Ectodermal cell (in vitro differentiated cells): ENCODE measurements around the gene PGGHG.

Experiments used
- H3K27ac ChIP-seq: 2 replicates; pipeline ENCODE4 v1.7.0; 2013; ENCODE audit warnings: mild to moderate bottlenecking, low read depth, low read length; ENCODE audit not compliant: insufficient read depth, poor library complexity, severe bottlenecking
- H3K27me3 ChIP-seq: 2 replicates; pipeline ENCODE4 v1.7.0; 2013; ENCODE audit warnings: mild to moderate bottlenecking, low read length; ENCODE audit not compliant: insufficient read depth, control insufficient read depth, poor library complexity, severe bottlenecking
- H3K36me3 ChIP-seq: one replicate; pipeline ENCODE4 v1.7.0; 2013; ENCODE audit warnings: low read length; ENCODE audit not compliant: control insufficient read depth, insufficient read depth
- H3K4me1 ChIP-seq: one replicate; pipeline ENCODE4 v1.7.0; 2013; ENCODE audit warnings: low read length; ENCODE audit not compliant: control insufficient read depth, insufficient read depth
- H3K4me3 ChIP-seq: 2 replicates; pipeline ENCODE4 v1.7.0; 2013; ENCODE audit warnings: low read depth, low read length, control low read depth; ENCODE audit not compliant: insufficient read depth
- H3K9me3 ChIP-seq: 2 replicates; pipeline ENCODE4 v1.7.0; 2013; ENCODE audit warnings: mild to moderate bottlenecking, low read length, moderate library complexity; ENCODE audit not compliant: control insufficient read depth
- WGBS, 2 experiments: methylation state at CpG; one replicate each; pipeline ENCODE4 v1.1.7; 2013; ENCODE audit warnings: missing lambda C conversion rate in 2 of 2; 5-methylcytosine and 5-hydroxymethylcytosine counted together

PGGHG gene

DNA sequence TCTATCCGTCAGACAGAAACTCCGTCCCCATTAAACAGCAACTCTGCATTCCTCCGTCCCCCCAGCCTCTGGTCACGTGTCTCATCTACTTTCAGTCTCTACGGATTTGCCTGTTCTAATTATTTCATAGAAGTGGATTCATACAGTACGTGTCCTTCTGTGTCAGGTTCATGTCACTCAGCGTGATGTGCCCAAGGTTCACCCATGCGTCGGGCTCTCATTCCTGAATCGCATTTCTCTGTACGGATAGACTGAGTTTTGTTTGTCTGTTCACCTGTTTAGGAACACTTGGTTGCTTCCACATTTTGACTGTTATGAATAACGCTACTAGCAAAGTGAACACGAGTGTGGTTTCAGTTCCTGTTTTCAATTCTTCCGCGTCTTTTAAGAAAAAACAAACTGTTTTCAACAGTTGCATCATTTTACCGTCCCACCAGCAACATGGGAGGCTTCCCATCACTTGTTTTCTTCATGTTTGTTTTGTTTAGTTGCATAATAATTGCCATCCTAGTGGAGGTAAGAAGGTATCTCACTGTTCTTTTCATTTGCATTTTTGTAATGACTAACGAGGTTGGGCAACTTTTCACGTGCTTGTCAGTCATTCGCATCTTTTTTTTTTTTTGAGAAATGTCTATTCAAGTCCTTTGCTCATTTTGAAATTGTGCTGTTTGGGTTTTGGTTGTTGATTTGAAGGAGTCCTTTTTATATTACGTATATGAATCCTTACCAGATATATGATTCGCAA lies 19.6 kb upstream of the PGGHG start:
- Histone ChIP-seq H3K9me3 (no peaks in the 10 kb centered on the region), H3K27ac (no peak overlapping the region), H3K36me3 (no peaks in the 10 kb centered on the region), H3K4me3 (no peak overlapping the region), H3K27me3 (no peaks in the 10 kb centered on the region), H3K4me1 (no peaks in the 10 kb centered on the region)
- 77 to 78% methylated on average over 20 to 21 of the region's 21 CpGs for WGBS, 2 experiments

DNA sequence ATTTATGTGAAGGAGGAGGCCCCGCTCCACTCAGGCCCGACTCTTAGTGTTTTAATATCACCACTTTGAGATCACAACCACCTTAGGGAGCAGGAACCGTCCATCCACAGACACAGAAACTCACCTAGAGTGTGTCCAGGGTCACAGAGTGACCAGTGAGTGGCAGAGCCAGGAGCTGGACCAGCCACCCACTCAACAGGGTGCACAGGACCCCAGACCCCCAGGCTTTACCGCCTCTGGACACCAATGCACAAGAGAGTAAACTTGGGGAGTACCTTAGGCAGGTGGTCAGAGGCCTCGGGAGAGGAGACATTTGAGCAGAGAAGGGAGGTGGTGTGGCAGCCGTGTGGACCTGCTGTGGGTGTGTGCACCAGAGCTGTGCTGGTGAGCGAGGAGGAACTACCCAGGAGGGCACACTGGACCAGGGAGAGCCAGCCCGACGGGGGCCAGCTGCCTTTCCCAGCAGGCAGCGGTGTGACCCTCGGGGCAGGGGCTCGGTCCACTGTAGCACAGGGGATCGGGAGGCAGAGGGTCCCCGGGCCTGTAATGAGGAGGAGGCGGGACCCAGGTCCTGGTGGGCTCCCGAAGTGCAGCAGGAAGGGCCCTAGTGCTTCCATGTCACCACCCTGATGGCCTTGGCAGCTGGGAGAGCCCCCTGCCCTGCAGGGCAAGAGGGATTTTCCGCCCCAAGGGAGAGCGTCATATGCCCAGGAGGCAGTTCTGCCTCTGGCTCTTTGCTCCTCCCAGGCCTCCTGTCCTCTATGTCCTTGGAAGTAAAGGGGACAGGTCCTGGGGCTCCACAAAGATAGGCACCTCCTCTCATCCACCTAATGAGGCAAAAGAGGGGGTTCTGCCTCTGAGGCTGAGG lies 18.2 kb upstream of the PGGHG start:
- 87 to 88% methylated on average over 18 of the region's 18 CpGs for WGBS, 2 experiments
- H3K4me3 ChIP-seq = no peak overlapping the region
- no peaks in the 10 kb centered on the region for H3K9me3 ChIP-seq
- H3K27me3 ChIP-seq = no peaks in the 10 kb centered on the region
- no peaks in the 10 kb centered on the region for H3K36me3 ChIP-seq
- no peaks in the 10 kb centered on the region for H3K4me1 ChIP-seq
- H3K27ac ChIP-seq = no peak overlapping the region

DNA sequence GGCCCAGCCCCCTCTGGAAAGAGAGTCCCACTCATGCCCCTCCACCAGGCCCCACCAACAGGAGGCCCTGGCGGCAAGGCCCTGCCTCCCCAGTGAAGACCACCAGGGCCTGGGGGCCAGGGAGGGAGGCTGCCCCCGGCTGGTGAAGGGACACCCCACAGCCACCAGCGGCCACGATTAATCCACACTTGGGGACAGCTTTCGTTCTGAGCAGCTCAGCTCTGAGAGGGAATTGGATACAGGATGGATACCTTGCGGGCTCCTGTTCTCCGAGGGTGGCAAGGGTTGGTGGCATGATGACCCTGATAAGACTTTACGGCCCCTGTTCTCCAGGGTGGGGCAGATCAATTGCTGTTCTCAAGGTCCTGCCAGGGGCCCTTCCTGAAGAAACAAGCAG lies 17.6 kb upstream of the PGGHG start:
- H3K4me3 ChIP-seq = no peak overlapping the region
- no peaks in the 10 kb centered on the region for H3K4me1 ChIP-seq
- no peaks in the 10 kb centered on the region for H3K9me3 ChIP-seq
- no peaks in the 10 kb centered on the region for H3K36me3 ChIP-seq
- H3K27me3 ChIP-seq = no peaks in the 10 kb centered on the region
- H3K27ac ChIP-seq = no peak overlapping the region
- 92 to 96% methylated on average over 8 of the region's 8 CpGs for WGBS, 2 experiments

DNA sequence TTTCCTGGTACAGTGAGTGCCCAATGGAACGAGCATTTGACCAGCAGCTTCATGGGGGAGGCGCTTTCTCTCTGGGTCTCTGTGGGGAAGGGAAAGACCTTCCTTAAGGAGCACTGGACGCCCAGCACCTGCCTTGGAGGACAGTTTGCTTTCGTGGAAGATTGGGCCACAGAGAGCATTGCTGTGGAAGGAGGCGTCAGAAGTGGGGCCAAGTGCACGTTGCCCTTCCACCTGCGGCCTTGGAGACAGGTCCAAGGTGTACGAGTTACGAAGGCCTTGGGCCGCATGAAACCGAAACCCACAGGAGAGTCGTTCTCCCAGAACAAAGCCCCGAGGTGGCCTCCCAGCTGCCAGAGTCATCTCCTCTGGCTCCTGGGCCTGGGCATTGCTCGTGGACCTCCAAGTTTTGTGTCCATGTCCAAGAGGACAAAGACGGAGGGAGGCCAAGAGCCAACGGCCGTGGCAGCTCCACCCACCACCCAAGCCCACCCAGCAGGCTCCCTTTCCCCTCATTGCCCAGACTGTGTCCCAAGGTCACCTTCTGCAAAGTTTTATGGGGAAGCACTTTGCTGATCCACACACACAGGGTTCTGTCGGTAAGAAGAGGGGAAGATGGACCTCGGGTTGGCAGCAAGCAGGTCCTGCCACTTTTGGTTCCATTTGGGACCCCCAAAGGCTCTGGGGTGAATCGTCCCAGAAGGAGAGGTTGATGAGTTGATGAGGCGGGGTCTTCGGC lies 16.6 kb upstream of the PGGHG start:
- no peaks in the 10 kb centered on the region for H3K27me3 ChIP-seq
- H3K27ac ChIP-seq = no peak overlapping the region
- H3K4me3 ChIP-seq = no peak overlapping the region
- no peaks in the 10 kb centered on the region for H3K36me3 ChIP-seq
- H3K9me3 ChIP-seq = no peaks in the 10 kb centered on the region
- 92 to 93% methylated on average over 22 of the region's 22 CpGs for WGBS, 2 experiments
- no peaks in the 10 kb centered on the region for H3K4me1 ChIP-seq

DNA sequence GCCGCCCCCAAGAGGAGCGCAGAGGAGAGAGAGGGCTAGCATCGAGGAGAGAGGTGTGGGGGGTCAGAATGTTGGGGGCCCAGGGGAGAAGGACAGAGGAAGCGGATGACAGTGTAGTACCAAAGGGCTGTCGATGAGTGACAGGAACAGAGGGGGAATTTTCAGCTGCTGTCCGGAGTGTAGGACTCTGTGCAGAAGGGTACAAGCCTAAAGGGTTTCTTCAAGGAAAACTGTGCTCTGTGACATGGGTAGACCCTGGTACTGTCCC lies 16.1 kb upstream of the PGGHG start:
- peaks cover under 1% of the 10 kb centered on the region for H3K27me3 ChIP-seq
- no peaks in the 10 kb centered on the region for H3K4me1 ChIP-seq
- H3K9me3 ChIP-seq = no peaks in the 10 kb centered on the region
- no peaks in the 10 kb centered on the region for H3K36me3 ChIP-seq
- no peak overlapping the region for H3K4me3 ChIP-seq
- H3K27ac ChIP-seq = no peak overlapping the region
- WGBS, 2 experiments = 94 to 95% methylated on average over 6 of the region's 6 CpGs

DNA sequence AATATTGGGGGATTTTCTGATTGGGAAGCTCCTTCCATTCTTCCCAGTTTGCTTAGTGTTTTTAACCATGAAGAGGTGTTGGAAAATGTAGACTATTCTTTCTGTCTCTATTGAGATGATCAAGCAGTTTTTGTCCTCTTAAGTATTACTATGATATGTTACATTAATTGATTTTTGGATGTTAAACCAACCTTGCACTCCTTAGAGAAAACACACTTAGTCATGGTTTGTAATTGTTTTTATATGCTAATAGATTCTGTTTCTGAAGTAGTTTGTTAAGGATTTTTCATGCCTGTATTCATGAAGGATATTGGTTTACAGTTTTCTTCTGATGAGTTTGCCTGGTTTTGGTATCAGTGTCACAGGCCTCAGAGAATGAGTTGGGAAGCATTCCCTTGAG lies 12.7 kb upstream of the PGGHG start:
- H3K4me1 ChIP-seq = no peaks in the 10 kb centered on the region
- H3K27me3 ChIP-seq = peaks cover 34% of the 10 kb centered on the region
- no peaks in the 10 kb centered on the region for H3K9me3 ChIP-seq
- no peak overlapping the region for H3K27ac ChIP-seq
- H3K36me3 ChIP-seq = no peaks in the 10 kb centered on the region
- H3K4me3 ChIP-seq = no peak overlapping the region

DNA sequence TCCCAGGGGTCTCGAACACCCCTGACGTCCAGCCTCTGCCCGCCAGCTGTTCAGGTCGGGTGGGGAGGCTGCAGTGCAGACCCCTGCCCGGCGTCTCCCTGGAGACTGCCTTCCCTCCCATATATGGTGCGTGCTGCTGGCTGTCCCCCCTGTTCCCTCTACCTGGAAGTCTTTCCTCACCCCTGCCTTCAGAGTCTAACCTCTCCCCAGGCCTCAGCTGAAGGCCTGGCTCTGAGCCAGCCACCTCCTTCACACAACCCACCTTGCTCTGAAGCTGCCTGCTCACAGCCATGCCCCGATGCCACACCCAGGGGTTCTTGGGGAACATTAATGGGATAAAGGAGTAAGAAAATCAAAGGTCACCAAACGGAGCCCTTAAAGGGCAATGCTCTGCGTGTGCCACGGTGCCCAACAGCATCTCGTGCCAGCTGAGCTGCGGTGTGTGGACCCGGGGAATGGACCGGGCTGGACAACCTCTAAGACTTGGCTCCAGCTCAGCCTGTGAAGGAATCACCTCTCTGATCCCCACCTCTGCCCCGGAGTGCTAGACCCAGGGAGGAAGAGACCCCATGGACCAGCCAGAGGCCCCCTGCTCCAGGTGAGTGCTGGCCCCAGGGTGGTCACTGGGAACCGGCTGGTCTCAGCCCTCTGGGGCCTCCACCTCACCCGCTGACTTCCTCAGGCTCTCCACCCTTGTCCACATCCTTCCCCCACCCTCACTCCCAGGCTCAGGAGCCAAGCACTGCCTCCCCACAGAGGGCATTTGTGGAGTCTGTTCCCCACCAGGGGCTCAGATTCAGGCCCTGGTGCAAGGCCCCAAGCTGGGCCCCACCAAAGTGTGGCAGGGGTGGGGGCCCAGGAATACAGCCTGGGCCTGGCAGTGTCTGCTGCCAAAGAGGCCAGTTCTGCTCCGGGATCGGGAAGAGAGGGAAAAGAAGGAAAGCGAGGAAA lies 10.7 kb upstream of the PGGHG start, which contains the start of gene NLRP6:
TSS of gene NLRP6 (plus strand) at position 407 of the 951 bp plus-strand sequence. CDS start at position 570, 163 bp downstream.
- H3K9me3 ChIP-seq = no peaks in the 10 kb centered on the region
- H3K4me1 ChIP-seq = no peaks in the 10 kb centered on the region
- 92 to 93% methylated on average over 21 of the region's 21 CpGs for WGBS, 2 experiments

DNA sequence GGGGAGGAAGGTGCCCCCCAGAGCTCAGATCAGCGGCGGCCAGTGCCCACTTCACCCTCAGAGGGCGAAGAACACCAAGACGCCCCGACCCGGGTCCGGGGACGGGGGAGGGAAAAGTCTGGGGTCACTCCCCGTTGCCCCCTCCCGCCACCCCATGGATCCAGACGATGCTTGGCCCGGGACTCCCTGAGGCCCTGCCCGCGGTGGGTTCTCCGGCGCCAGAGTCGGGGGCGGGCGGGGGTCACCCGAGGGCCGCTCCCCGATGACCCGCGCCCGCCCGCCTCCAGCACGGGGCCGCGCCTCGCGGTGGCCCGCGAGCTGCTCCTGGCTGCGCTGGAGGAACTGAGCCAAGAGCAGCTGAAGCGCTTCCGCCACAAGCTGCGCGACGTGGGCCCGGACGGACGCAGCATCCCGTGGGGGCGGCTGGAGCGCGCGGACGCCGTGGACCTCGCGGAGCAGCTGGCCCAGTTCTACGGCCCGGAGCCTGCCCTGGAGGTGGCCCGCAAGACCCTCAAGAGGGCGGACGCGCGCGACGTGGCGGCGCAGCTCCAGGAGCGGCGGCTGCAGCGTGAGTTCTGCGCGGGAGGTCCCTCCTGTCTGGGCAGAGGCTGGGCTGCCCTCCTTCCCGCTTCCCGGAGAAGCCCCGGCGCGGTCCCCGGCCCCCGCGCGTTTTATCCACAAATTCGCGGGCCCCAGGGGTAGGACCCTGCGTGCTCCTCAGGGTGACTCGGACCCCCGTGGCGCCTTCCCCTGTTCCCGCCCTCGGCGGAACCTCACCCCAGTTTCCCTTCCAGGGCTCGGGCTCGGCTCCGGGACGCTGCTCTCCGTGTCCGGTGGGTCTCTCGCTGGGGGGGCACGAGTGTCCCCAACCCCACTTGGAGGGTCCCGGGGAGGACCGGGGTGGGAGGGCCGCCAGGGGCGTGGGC lies 9.6 kb upstream of the PGGHG start:
- 74 to 76% methylated on average over 97 of the region's 97 CpGs for WGBS, 2 experiments

More for the DNA sequence above, 10.7 kb upstream of the PGGHG start, which contains the start of gene NLRP6:
- Histone ChIP-seq H3K36me3 (no peaks in the 10 kb centered on the region), H3K4me3 (no peak within 1 kb of the TSS), H3K27ac (no peak within 1 kb of the TSS), H3K27me3 (peaks cover 53% of the 10 kb centered on the region)

More for the DNA sequence above, 9.6 kb upstream of the PGGHG start:
- Histone ChIP-seq H3K27ac (no peak overlapping the region), H3K4me1 (no peaks in the 10 kb centered on the region), H3K9me3 (no peaks in the 10 kb centered on the region), H3K4me3 (no peak overlapping the region), H3K27me3 (peaks cover 57% of the 10 kb centered on the region), H3K36me3 (no peaks in the 10 kb centered on the region)
